Epithelial cell of esophagus (primary cell): ENCODE measurements around the gene CLCN4.

Experiments used
- DNase-seq: peaks from one replicate; pipeline ENCODE4 v3.0.0; 2010; ENCODE audit warnings: low read depth
- H3K4me3 ChIP-seq: 2 replicates; pipeline ENCODE4 v1.5.1; 2011; ENCODE audit warnings: mild to moderate bottlenecking, low read length, control low read depth
- CTCF ChIP-seq: IDR thresholded peaks from 2 replicates; pipeline ENCODE4 v1.5.1; 2011; ENCODE audit warnings: low read depth, mild to moderate bottlenecking, low read length, control low read depth, inconsistent platforms; ENCODE audit not compliant: insufficient read depth; ENCODE audit errors: missing control alignments

Gene CLCN4

GRCh38 chrX:10237241-10237640, 80.5 kb downstream of the CLCN4 start:
- no peak for TF ChIP-seq CTCF
- no peak overlapping the region for H3K4me3 ChIP-seq
- no peak for DNase-seq

DNA sequence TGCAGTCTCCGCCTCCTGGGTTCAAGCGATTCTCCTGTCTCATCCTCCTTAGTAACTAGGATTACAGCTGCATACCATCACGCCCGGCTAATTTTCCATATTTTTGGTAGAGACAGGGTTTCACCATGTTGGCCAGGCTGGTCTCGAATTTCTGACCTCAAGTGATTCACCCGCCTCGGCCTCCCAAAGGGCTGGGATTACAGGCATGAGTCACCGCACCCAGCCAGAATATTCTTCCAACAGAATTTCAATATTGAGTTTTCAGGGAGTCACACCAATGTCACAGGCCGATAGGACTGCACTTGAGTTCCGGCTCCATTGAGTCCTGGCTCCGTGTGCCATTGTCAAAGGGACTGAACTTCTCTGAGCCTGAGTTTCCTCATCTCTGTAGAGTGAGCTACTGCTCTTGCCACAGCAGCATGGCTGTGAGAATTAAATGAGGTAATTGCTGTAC, 82.9 kb downstream of the CLCN4 start:
- DNase-seq = peak; percentile 43
- TF ChIP-seq CTCF = no peak
- H3K4me3 ChIP-seq = no peak overlapping the region

- no peak for TF ChIP-seq CTCF
- no peak overlapping the region for H3K4me3 ChIP-seq
- DNase-seq = peak; percentile 69
Observed at GRCh38 chrX:10240918-10241317, 84.1 kb downstream of the CLCN4 start.

- TF ChIP-seq CTCF = no peak
- DNase-seq = no peak
- H3K4me3 ChIP-seq = no peak overlapping the region
Observed at GRCh38 chrX:10242026-10242425, 85.3 kb downstream of the CLCN4 start.

DNA sequence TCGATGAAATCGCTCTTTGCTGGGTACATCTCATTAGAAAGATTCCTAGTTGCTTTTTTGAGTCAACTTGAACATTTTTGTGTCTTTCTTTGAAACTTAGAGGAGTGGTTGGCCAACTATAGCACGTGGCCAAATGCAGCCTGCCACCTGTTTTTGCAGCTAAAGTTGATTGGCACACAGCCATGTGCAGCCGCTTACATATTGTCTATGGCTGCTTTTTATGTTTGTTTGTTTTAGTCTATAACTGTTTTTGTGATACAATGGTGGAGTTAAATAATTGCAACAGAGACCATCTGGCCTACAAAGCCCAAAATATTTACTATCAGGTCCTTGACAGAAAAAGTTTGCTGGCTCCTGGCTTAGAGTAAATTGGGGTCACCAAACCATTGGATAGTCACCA, 86.3 kb downstream of the CLCN4 start:
- no peak for TF ChIP-seq CTCF
- no peak for DNase-seq
- no peak overlapping the region for H3K4me3 ChIP-seq

- DNase-seq = no peak
- H3K4me3 ChIP-seq = no peak overlapping the region
- no peak for TF ChIP-seq CTCF
Observed at GRCh38 chrX:10244915-10245622, 88.3 kb downstream of the CLCN4 start.

GRCh38 chrX:10245886-10246285, 89.1 kb downstream of the CLCN4 start:
- no peak for DNase-seq
- no peak for TF ChIP-seq CTCF
- H3K4me3 ChIP-seq = no peak overlapping the region
